ENCODE results near the gene MCTP1. TPM values are rescaled to one million over a fixed set of nuclear protein-coding genes. Genes with fewer than 3 reads are reported as not detected.
"Not testable (repeated sequence)": the region's sequence is repeated elsewhere in the genome, so short reads cannot be mapped to it uniquely, and the experiment has no call there.

MCTP1 gene
- total RNA-seq, 1 donor from 2014 or later: not detected

DNA sequence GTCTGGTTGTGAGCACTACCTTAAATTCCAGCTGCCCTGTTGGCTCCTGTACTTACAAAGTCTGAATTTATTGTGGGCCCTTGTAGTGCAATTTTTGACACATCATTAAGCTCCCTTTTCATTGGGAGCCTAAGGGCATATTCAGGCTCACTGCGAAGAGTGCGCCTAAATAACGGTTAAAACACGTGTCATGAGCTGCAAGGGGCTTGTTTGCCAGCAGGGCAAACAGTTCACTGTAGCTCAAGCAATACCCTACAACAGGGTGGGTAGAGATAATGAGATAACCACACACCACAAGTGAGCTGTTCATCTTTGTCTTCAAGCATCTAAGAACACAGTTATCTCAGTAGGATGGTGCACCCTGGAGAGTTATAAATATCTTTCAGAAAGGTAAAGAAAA lies 452.2 kb downstream of the MCTP1 start:
- H3K27ac Mint-ChIP-seq: no peak overlapping the region
- intact Hi-C loops (cut with micrococcal nuclease): no loop called here
- H3K4me1 Mint-ChIP-seq: peaks cover 6% of the 10 kb centered on the region
- no peak overlapping the region for H3K4me3 Mint-ChIP-seq
- DNase-seq: no peak
- H3K9me3 Mint-ChIP-seq: no peaks in the 10 kb centered on the region
- peaks cover 16% of the 10 kb centered on the region for H3K27me3 Mint-ChIP-seq
- no peaks in the 10 kb centered on the region for H3K36me3 Mint-ChIP-seq (ENCODE audit: low read depth)

DNA sequence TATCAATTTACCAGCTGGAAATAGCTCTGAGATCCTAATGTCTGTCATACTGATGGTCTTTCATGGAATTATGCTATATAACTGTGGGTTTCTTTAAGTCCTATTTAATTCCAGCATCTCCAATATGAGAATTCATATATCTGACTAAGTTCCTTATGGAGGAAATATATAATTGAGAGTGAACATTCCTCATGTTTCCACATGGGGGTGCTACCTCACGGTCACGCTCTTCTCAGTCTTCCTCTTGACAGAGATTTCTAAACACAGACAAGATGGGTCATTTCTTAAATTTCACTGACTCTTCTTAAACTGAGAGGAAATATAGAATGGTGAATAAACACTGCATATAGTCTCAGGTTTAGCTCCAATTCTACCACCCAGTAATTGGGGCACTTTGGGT lies 454.4 kb downstream of the MCTP1 start:
- Mint-ChIP-seq H3K27me3 (peaks cover 27% of the 10 kb centered on the region), H3K27ac (no peak overlapping the region), H3K36me3 (ENCODE audit: low read depth) (no peaks in the 10 kb centered on the region), H3K4me1 (no peaks in the 10 kb centered on the region), H3K9me3 (no peaks in the 10 kb centered on the region), H3K4me3 (no peak overlapping the region)
- no peak for DNase-seq
- intact Hi-C loops (cut with micrococcal nuclease): no loop called here

DNA sequence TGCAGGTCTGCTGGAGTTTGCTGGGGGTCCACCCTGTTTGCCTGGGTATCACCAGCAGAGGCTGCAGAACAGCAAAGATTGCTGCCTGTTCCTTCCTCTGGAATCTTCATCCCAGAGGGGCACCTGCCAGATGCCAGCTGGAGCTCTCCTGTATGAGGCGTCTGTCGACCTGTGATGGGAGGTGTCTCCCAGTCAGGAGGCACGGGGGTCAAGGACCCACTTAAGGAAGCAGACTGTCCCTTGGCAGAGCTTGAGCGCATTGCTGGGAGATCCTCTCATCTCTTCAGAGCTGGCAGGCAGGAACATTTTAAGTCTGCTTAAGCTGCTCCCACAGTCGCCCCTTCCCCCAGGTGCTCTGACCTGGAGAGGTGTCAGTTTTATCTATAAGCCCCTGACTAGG lies 456.7 kb downstream of the MCTP1 start:
- H3K4me1 Mint-ChIP-seq; H3K9me3 Mint-ChIP-seq; H3K36me3 Mint-ChIP-seq (ENCODE audit: low read depth); intact Hi-C loops (cut with micrococcal nuclease); DNase-seq; H3K27ac Mint-ChIP-seq; H3K4me3 Mint-ChIP-seq: not testable (repeated sequence)
- H3K27me3 Mint-ChIP-seq: peaks cover 42% of the 10 kb centered on the region

DNA sequence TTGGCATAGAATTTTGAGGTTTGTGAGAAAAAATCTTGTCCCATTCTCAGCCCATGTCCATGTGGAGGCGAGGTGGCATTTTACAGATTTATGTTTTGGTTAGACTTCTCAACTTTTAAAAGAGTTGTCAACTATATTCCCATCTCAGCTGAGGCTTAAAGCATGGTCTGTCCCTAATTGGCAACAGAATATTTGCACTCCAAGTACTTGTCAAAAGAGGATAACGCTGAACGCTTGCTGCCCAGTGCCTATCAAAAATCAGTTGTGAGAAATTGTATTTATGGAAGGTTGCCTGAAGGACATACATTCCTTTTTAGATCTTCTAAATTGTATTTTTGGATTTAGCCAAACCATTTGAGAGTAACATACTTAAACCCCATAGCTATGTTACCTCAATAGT lies 464.4 kb downstream of the MCTP1 start:
- Mint-ChIP-seq H3K27me3 (peaks cover 22% of the 10 kb centered on the region), H3K4me3 (no peak overlapping the region), H3K9me3 (no peaks in the 10 kb centered on the region), H3K36me3 (ENCODE audit: low read depth) (no peaks in the 10 kb centered on the region), H3K4me1 (no peaks in the 10 kb centered on the region), H3K27ac (no peak overlapping the region)
- no peak for DNase-seq
- intact Hi-C loops (cut with micrococcal nuclease): no loop called here

DNA sequence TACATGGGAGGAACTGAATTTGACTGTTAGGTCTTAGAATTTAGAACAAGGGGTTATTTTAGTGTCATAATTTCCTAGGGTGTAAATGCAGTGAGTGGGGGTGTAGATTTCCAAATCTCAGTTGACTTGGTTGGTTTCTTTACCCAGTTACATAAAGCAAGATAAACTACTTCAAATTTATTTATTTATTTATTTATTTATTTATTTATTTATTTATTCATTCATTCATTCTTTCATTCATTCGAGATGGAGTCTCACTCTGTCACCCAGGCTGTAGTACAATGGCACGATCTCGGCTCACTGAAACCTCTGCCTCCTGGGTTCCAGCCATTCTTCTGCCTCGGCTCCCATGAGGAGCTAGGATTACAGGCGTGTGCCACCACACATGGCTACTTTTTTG lies 466.0 kb downstream of the MCTP1 start:
- intact Hi-C loops (cut with micrococcal nuclease): no loop called here
- no peak overlapping the region for H3K27ac Mint-ChIP-seq
- DNase-seq: no peak
- H3K9me3 Mint-ChIP-seq: no peaks in the 10 kb centered on the region
- H3K27me3 Mint-ChIP-seq: peaks cover 16% of the 10 kb centered on the region
- no peaks in the 10 kb centered on the region for H3K36me3 Mint-ChIP-seq (ENCODE audit: low read depth)
- H3K4me1 Mint-ChIP-seq: no peaks in the 10 kb centered on the region
- no peak overlapping the region for H3K4me3 Mint-ChIP-seq

DNA sequence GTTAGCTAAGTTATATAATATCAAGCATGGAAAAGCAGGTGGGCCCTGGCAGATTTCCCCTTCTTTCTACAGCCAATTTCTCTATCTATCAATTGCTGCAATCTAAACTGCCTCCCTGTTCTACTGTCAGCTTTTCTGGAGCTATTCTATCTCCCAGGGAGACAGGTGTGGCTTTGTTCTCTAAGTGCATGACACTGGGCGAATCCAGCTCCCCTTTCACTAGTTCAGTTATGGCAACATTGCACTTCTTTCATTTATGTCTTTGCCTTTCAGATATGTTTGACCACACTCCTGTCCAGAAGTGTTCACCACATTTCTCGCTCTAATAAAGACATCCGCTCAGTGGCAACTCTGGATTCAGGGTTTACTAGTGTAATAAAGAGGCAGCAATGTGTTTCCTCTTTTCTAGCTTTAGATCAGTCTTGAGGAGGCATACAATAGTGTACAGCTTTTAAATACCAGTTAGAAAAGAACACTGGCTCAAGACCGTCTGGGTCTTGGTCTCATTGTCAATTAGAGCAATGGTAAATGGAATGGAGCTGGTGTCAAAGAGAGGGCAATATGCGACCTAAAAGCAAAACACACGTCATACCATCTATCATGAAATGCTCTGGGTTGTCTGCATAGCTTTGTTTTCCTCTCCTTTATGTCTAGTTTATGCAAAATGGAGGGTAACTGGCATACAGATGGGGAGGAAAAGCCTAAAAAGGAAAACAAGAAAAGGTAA lies 469.4 kb downstream of the MCTP1 start:
- DNase-seq: no peak
- no peaks in the 10 kb centered on the region for H3K9me3 Mint-ChIP-seq
- H3K36me3 Mint-ChIP-seq (ENCODE audit: low read depth): no peaks in the 10 kb centered on the region
- intact Hi-C loops (cut with micrococcal nuclease): no loop called here
- H3K4me3 Mint-ChIP-seq: no peak overlapping the region
- H3K4me1 Mint-ChIP-seq: no peaks in the 10 kb centered on the region
- H3K27me3 Mint-ChIP-seq: peaks cover 18% of the 10 kb centered on the region
- no peak overlapping the region for H3K27ac Mint-ChIP-seq

DNA sequence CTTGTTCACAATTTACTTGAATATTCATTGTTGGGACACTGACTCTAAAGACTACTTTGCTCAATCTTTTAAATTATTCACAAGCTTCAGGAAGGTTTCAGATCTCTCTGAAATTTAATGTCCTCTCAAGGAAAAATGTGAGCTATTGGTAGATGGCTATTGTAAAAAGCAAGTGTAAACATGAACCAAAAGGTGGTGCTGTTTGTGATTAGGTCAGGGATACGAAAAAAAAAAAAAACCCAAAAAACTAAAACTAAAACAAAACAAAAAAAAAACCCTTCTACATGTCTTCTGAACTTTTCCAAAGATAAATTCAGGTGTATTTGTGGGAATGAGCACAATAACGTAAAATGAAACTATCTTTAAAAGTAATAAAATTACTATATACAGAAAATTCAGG lies 472.7 kb downstream of the MCTP1 start:
- Mint-ChIP-seq H3K9me3 (no peaks in the 10 kb centered on the region), H3K27me3 (peaks cover 34% of the 10 kb centered on the region), H3K36me3 (ENCODE audit: low read depth) (no peaks in the 10 kb centered on the region), H3K4me1 (no peaks in the 10 kb centered on the region), H3K27ac (no peak overlapping the region), H3K4me3 (no peak overlapping the region)
- intact Hi-C loops (cut with micrococcal nuclease): no loop called here
- no peak for DNase-seq

DNA sequence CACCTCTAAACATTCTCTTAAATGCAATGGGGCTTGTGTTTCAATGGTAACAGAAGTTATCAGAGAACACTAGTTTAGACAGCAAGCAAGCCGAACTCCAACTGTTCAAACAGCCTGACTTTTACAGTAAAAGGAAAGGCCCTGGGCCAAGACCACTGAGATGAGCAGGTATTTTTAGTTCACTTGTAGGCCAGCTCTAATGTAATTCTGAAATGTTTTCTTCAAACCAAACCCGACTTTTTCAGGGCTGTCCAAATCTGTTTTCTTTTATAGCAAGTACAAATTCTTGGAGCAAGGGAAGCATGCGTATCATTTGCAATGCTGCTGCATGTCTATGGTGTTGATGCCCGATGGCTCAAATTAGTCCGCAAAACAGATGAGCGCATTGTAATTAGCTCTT lies 473.6 kb downstream of the MCTP1 start:
- peaks cover 38% of the 10 kb centered on the region for H3K27me3 Mint-ChIP-seq
- intact Hi-C loops (cut with micrococcal nuclease): no loop called here
- no peaks in the 10 kb centered on the region for H3K9me3 Mint-ChIP-seq
- no peaks in the 10 kb centered on the region for H3K4me1 Mint-ChIP-seq
- no peak for DNase-seq
- H3K4me3 Mint-ChIP-seq: no peak overlapping the region
- H3K36me3 Mint-ChIP-seq (ENCODE audit: low read depth): no peaks in the 10 kb centered on the region
- no peak overlapping the region for H3K27ac Mint-ChIP-seq

DNA sequence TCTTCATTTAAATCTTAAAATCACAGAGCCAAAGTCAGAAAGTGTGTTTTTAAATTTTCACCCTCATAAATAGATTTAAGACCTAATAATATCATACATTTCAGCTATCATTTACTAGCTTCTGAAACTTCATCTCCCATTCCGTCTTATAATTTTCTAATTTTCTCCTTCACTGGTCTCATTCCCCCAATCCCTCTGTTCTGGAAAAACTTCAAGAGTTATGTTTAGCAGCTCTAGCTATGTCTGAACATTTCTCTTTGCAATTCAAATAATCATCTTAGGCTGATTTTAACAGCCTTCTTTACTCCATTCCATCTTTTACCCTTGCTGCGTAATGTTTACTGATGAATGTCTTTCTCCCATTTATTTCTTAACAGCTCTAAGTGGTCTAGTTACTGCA lies 474.0 kb downstream of the MCTP1 start:
- DNase-seq: no peak
- H3K27ac Mint-ChIP-seq: no peak overlapping the region
- intact Hi-C loops (cut with micrococcal nuclease): no loop called here
- no peaks in the 10 kb centered on the region for H3K36me3 Mint-ChIP-seq (ENCODE audit: low read depth)
- H3K4me3 Mint-ChIP-seq: no peak overlapping the region
- peaks cover 42% of the 10 kb centered on the region for H3K27me3 Mint-ChIP-seq
- peaks cover 2% of the 10 kb centered on the region for H3K9me3 Mint-ChIP-seq
- no peaks in the 10 kb centered on the region for H3K4me1 Mint-ChIP-seq

DNA sequence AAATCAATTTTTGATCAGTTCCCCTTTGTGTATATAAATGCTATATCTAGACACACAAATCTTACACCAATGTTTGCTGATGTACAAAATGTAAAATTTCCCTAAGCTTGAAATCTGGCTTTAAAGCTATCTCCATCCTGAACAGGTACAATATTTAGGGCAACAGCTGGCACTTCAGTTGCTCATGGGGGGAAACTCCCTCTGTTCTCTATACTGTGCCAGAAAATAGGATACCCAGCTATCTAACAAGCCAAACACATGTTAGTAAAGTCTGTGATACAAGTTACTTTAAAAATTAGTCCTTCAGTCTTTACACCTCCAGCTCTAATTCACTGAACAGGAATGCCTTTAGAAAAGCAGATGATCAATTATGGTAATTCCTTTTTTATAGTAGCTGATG lies 474.6 kb downstream of the MCTP1 start:
- DNase-seq: no peak
- intact Hi-C loops (cut with micrococcal nuclease): no loop called here
- no peak overlapping the region for H3K4me3 Mint-ChIP-seq
- no peaks in the 10 kb centered on the region for H3K36me3 Mint-ChIP-seq (ENCODE audit: low read depth)
- H3K4me1 Mint-ChIP-seq: no peaks in the 10 kb centered on the region
- H3K27me3 Mint-ChIP-seq: peaks cover 44% of the 10 kb centered on the region
- peaks cover 3% of the 10 kb centered on the region for H3K9me3 Mint-ChIP-seq
- no peak overlapping the region for H3K27ac Mint-ChIP-seq

DNA sequence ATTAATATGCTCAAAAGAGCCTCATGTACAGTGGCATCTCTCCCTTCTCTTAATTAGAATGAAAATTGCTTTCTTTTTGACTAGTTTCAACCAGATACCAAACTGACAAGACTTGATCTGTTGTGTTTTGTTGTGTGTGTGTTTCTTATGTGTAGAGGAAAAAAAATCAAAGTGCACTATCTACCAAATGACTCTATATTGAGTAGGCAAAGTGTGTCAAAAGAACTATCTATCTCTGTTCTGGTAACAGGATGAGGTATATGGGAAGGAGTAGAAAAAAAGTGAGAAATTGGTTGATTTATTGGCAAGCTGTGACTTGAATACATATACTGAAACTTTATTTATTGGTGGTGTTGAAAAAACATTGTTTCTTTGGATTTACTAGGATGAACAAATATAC lies 476.4 kb downstream of the MCTP1 start:
- H3K36me3 Mint-ChIP-seq (ENCODE audit: low read depth): no peaks in the 10 kb centered on the region
- H3K4me3 Mint-ChIP-seq: no peak overlapping the region
- H3K27ac Mint-ChIP-seq: no peak overlapping the region
- intact Hi-C loops (cut with micrococcal nuclease): no loop called here
- no peaks in the 10 kb centered on the region for H3K4me1 Mint-ChIP-seq
- peaks cover 36% of the 10 kb centered on the region for H3K27me3 Mint-ChIP-seq
- H3K9me3 Mint-ChIP-seq: peaks cover 3% of the 10 kb centered on the region
- DNase-seq: no peak

DNA sequence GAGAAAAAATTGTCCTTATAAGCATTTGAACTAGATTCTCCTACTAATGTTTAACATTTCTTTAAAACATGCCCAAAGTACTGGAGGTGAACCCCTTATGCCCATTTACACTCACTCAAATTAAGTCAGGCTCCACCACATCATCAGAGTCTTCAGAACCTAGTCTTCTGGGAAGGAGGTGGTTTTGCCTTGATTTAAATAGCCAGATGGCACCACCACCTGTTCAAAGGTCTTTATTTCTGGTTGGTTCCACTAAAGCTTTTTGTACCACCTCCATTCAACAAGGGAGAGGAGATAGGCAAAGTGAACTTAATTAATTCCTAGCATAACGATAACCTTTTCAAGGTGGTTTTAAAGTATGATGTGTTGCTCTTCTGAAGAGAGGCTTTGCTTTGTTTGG lies 476.9 kb downstream of the MCTP1 start:
- Mint-ChIP-seq H3K27me3 (peaks cover 36% of the 10 kb centered on the region), H3K9me3 (peaks cover 3% of the 10 kb centered on the region), H3K4me1 (no peaks in the 10 kb centered on the region), H3K27ac (no peak overlapping the region), H3K4me3 (no peak overlapping the region), H3K36me3 (ENCODE audit: low read depth) (no peaks in the 10 kb centered on the region)
- intact Hi-C loops (cut with micrococcal nuclease): no loop called here
- no peak for DNase-seq

DNA sequence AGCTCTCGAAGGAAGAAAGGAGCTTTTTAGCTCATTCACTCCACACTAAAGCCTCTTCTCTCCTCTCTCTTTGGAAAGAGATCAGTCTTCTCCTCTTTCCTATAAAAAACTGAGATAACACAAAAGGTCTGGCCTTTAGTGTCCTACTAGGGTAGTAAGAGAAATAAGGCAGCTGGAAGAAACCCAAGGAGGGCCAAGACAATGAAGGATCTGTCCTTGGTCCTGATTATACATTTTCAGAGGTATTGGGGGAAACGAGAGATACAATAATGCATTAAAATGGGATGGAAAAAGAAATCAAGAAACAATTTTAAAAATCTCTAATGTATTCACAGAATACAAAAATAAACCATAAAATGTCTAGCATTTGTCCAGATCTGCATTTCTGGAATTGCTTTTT lies 482.4 kb downstream of the MCTP1 start:
- no peaks in the 10 kb centered on the region for H3K36me3 Mint-ChIP-seq (ENCODE audit: low read depth)
- no peak for DNase-seq
- H3K27ac Mint-ChIP-seq: no peak overlapping the region
- H3K27me3 Mint-ChIP-seq: peaks cover 33% of the 10 kb centered on the region
- H3K9me3 Mint-ChIP-seq: peaks cover 10% of the 10 kb centered on the region
- peaks cover 2% of the 10 kb centered on the region for H3K4me1 Mint-ChIP-seq
- intact Hi-C loops (cut with micrococcal nuclease): no loop called here
- H3K4me3 Mint-ChIP-seq: no peak overlapping the region

DNA sequence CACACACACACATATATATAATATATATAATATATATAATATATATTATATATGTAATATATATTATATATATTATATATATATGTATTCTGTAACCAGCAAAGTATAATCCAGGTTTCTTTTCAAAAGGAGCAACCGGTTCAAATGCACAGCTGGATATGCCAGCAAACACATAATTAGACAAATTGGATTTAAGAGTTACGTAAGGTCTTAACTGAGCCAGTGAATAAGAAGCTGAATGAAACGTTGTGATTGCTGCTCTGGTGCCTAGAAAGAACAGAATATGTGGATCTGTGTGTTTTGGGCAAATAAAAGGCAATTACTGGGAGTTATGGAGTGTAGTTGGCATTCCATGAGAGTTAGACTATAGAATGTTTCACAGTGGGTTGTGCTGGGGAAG lies 488.3 kb downstream of the MCTP1 start:
- Mint-ChIP-seq H3K27me3 (peaks cover 23% of the 10 kb centered on the region), H3K4me3 (no peak overlapping the region), H3K4me1 (peaks cover 43% of the 10 kb centered on the region), H3K36me3 (ENCODE audit: low read depth) (peaks cover 1% of the 10 kb centered on the region), H3K27ac (no peak overlapping the region), H3K9me3 (peaks cover 7% of the 10 kb centered on the region)
- DNase-seq: no peak
- intact Hi-C loops (cut with micrococcal nuclease): loop anchor here (10.0 kb wide), 2 partner anchors 922 to 1738 kb away; no protein-coding TSS in a partner anchor

DNA sequence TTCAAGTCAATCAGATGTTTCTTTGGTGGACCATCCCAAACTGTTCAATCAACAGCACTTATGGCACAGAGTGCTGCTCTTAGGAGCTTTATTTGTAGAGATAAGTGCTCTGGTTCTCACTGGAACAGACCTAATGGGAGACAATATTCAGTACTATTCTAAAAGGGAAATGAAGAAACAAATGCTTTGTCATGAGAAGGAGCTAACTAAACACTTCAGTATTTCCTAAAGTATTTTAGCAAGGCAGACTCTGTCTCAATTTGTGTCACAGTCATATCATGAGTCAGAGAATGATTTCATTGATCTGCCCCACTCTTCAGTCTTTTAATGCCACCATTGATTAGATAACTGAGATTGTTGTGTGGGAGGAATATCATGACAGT lies 491.1 kb downstream of the MCTP1 start:
- DNase-seq: no peak
- intact Hi-C loops (cut with micrococcal nuclease): loop anchor here (1.0 to 10.0 kb wide), 8 partner anchors 43 to 1741 kb away; partner anchors contain the start of genes KIAA0825 and SLF1
- H3K9me3 Mint-ChIP-seq: peaks cover 1% of the 10 kb centered on the region
- peaks cover 41% of the 10 kb centered on the region for H3K4me1 Mint-ChIP-seq
- peaks cover 12% of the 10 kb centered on the region for H3K27me3 Mint-ChIP-seq
- H3K27ac Mint-ChIP-seq: peak overlapping the region; percentile 95
- H3K4me3 Mint-ChIP-seq: peak overlapping the region; percentile 78
- peaks cover 1% of the 10 kb centered on the region for H3K36me3 Mint-ChIP-seq (ENCODE audit: low read depth)
